DND-41 (cell line): ENCODE results near the gene POLG2.

ENCODE experiments used
- ATAC-seq: fragments of 200-7000 bp; cut with Tn5 transposase; 3 replicates; pipeline ENCODE4 v1.9.1; 2021; ENCODE audit warnings: low read depth; ENCODE audit not compliant: insufficient read depth
- DNase-seq: peaks from one replicate; pipeline ENCODE4 v3.0.0-alpha.2; 2020
- H2AFZ ChIP-seq: 2 replicates; pipeline ENCODE4 v1.6.0; 2012; ENCODE audit warnings: low read depth, low read length
- H3K27ac ChIP-seq: 2 replicates; pipeline ENCODE4 v1.5.1; 2012; ENCODE audit warnings: low read length, inconsistent platforms
- H3K27me3 ChIP-seq: fragments of 200-600 bp; sonication (generic); 2 replicates; pipeline ENCODE4 v1.6.0; 2012; ENCODE audit warnings: low read length, mild to moderate bottlenecking, inconsistent platforms; ENCODE audit not compliant: insufficient read depth, poor library complexity
- H3K36me3 ChIP-seq: 2 replicates; pipeline ENCODE4 v1.5.1; 2012; ENCODE audit warnings: low read length, inconsistent platforms; ENCODE audit not compliant: insufficient read depth
- H3K4me1 ChIP-seq: 2 replicates; pipeline ENCODE4 v1.5.1; 2012; ENCODE audit warnings: mild to moderate bottlenecking, low read length; ENCODE audit not compliant: insufficient read depth
- H3K4me2 ChIP-seq: 2 replicates; pipeline ENCODE4 v1.6.0; 2012; ENCODE audit warnings: mild to moderate bottlenecking, moderate library complexity, low read length, inconsistent platforms; ENCODE audit not compliant: insufficient read depth
- H3K4me3 ChIP-seq, 2 experiments: fragments of 200-600 bp in 1 of 2; shearing (Covaris generic) in 1 of 2; 2 replicates each; pipeline ENCODE4 v1.5.1; 2012 to 2016; ENCODE audit warnings: inconsistent platforms in 2 of 2, low read length in 2 of 2, mild to moderate bottlenecking in 2 of 2, low read depth in 1 of 2, moderate library complexity in 1 of 2
- H3K79me2 ChIP-seq: 2 replicates; pipeline ENCODE4 v1.6.0; 2012; ENCODE audit warnings: low read length, inconsistent platforms; ENCODE audit not compliant: insufficient read depth
- H3K9ac ChIP-seq: 2 replicates; pipeline ENCODE4 v1.6.0; 2012; ENCODE audit warnings: low read depth, mild to moderate bottlenecking, inconsistent platforms, low read length, moderate library complexity
- H3K9me3 ChIP-seq: 2 replicates; pipeline ENCODE4 v1.5.1; 2012; ENCODE audit warnings: low read length, moderate library complexity, mild to moderate bottlenecking, inconsistent platforms; ENCODE audit not compliant: insufficient read depth, severe bottlenecking
- H4K20me1 ChIP-seq: 2 replicates; pipeline ENCODE4 v1.6.0; 2012; ENCODE audit warnings: low read length; ENCODE audit not compliant: insufficient read depth
- EZH2 ChIP-seq: IDR thresholded peaks from 3 replicates; pipeline ENCODE4 v1.6.1; 2012; ENCODE audit warnings: borderline replicate concordance, low read depth, mild to moderate bottlenecking, moderate library complexity, low read length, inconsistent platforms; ENCODE audit not compliant: severe bottlenecking
- TF ChIP-seq, protein P1 (sequence below): IDR thresholded peaks from 2 replicates; pipeline ENCODE4 v1.5.1; 2012; ENCODE audit warnings: borderline replicate concordance, low read length, moderate library complexity, mild to moderate bottlenecking; ENCODE audit not compliant: poor library complexity, severe bottlenecking; ENCODE audit errors: extremely low read depth

Gene POLG2

GRCh38 chr17:64502809-64503208 lies 6.0 kb upstream of the POLG2 start:
- TF ChIP-seq, protein P1, sequence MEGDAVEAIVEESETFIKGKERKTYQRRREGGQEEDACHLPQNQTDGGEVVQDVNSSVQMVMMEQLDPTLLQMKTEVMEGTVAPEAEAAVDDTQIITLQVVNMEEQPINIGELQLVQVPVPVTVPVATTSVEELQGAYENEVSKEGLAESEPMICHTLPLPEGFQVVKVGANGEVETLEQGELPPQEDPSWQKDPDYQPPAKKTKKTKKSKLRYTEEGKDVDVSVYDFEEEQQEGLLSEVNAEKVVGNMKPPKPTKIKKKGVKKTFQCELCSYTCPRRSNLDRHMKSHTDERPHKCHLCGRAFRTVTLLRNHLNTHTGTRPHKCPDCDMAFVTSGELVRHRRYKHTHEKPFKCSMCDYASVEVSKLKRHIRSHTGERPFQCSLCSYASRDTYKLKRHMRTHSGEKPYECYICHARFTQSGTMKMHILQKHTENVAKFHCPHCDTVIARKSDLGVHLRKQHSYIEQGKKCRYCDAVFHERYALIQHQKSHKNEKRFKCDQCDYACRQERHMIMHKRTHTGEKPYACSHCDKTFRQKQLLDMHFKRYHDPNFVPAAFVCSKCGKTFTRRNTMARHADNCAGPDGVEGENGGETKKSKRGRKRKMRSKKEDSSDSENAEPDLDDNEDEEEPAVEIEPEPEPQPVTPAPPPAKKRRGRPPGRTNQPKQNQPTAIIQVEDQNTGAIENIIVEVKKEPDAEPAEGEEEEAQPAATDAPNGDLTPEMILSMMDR: no peak
- no peak for TF ChIP-seq EZH2
- peak overlapping the region; percentile 77 for H3K4me2 ChIP-seq
- peaks cover 76% of the 10 kb centered on the region for H3K36me3 ChIP-seq
- no peaks in the 10 kb centered on the region for H3K27me3 ChIP-seq
- H4K20me1 ChIP-seq: peaks cover 81% of the 10 kb centered on the region
- no peaks in the 10 kb centered on the region for H3K9me3 ChIP-seq
- ATAC-seq: no peak
- H3K9ac ChIP-seq: peak overlapping the region; percentile 100
- H3K4me1 ChIP-seq: peaks cover 76% of the 10 kb centered on the region
- H3K4me3 ChIP-seq: peak overlapping the region in 1 of 2 experiments; percentile 82; a peak in 2 of 4 replicates
- no peak overlapping the region for H2AFZ ChIP-seq
- DNase-seq: no peak
- peaks cover 82% of the 10 kb centered on the region for H3K79me2 ChIP-seq
- H3K27ac ChIP-seq: no peak overlapping the region; the same call in 1 of the 2 replicates

DNA sequence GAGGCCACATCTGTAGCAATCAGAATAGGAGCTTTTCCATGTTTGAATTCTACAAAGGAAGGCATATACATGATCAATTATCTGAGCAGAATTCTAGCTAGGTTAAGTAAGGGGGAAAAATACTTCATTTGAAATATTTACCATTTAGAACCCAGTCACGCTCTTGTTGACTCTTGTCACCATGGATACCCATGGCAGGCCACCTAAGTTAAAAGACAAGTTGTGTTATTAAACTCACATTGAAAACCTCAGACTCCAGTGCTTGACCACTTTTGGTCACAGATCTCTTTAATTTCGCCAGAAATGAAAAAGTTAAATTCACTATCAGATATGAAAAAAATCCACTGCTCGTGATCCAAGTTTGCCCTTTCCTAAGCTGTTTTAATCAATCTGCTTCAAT lies 5.2 kb upstream of the POLG2 start:
- Histone ChIP-seq H3K79me2 (peaks cover 74% of the 10 kb centered on the region), H3K9ac (peak overlapping the region; percentile 9; the same call in 1 of the 2 replicates), H3K4me2 (peak overlapping the region; percentile 77)

DNA sequence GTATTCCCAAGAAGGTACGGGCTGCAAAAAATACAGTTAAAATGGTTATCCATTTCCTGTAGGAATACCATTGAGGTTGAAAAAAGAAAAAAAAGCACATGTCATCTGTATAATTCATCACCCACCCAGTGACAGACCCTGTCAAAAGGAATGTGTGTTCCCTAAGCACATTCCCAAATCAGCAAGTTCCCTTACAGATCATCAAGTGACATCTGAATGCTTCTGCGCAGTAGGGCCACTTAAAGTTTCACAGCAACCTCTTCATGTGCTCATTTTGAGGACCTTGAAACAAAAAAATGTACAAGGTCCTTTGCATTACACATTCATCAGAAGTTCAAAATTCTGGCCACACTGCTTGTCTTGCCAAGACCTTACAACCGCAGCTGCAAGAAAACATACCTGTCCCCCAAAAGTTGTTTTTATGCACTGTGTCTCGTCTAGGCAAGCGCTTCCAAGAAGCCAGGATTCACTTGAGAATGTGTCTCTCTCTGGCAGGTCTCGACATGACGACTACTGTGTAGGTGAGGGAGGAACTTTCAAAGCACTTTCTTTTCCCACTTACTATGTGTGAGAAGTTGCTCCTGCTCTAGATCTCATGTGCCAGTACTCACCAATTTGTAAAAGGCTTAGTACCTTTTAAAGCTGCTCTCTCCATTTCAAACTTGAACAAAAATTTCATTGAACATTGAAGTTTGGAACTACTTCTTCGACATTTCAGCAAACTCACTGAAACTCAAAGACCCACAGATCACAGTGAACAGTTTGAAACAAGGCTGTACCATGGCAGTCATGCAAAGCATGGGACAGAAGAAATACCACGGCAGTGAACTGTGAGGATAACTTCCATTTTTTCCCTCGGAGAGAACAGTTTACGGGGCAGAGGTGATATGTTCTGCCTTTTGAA lies 4.3 kb upstream of the POLG2 start:
- Histone ChIP-seq H3K4me1 (peaks cover 82% of the 10 kb centered on the region), H3K36me3 (peaks cover 74% of the 10 kb centered on the region), H3K9ac (0 out of 2 replicates have a peak overlapping the region, but pooled peaks have one; percentile 9), H3K27me3 (no peaks in the 10 kb centered on the region), H3K4me2 (peak overlapping the region; percentile 77), H3K9me3 (no peaks in the 10 kb centered on the region), H2AFZ (no peak overlapping the region), H3K27ac (no peak overlapping the region), H3K4me3 (no peak overlapping the region; a peak in 1 of 4 replicates), H4K20me1 (peaks cover 72% of the 10 kb centered on the region), H3K79me2 (peaks cover 76% of the 10 kb centered on the region)
- ATAC-seq (no peak), DNase-seq (no peak)
- TF ChIP-seq EZH2: no peak
- TF ChIP-seq, protein P1: no peak

More for the DNA sequence above, 5.2 kb upstream of the POLG2 start:
- ATAC-seq: no peak
- H4K20me1 ChIP-seq: peaks cover 74% of the 10 kb centered on the region
- no peaks in the 10 kb centered on the region for H3K27me3 ChIP-seq
- H3K27ac ChIP-seq: no peak overlapping the region
- no peak overlapping the region for H2AFZ ChIP-seq
- no peak overlapping the region for H3K4me3 ChIP-seq
- H3K4me1 ChIP-seq: peaks cover 81% of the 10 kb centered on the region
- H3K9me3 ChIP-seq: no peaks in the 10 kb centered on the region
- no peak for DNase-seq
- TF ChIP-seq, protein P1: no peak
- no peak for TF ChIP-seq EZH2
- peaks cover 77% of the 10 kb centered on the region for H3K36me3 ChIP-seq
